HEK293 (cell line): ENCODE data around the gene LMTK2.

ENCODE experiments used
- CTCF ChIA-PET: fragments of 350-600 bp; formaldehyde crosslinking; extraction: SDS; loops from one replicate; lab custom pipeline; 2021; ENCODE audit warnings: antibody characterized with exemption; lab: Yijun Ruan, JAX
- POLR2A ChIA-PET: fragments of 300-600 bp; formaldehyde crosslinking; extraction: SDS; loops from one replicate; lab custom pipeline; 2020; ENCODE audit warnings: antibody characterized with exemption, inconsistent platforms; lab: Yijun Ruan, JAX
- H3K27ac ChIP-seq: fragments of 200-500 bp; sonication (Bioruptor generic); 2 replicates; pipeline ENCODE4 v1.5.1; 2014; ENCODE audit warnings: low read depth, low read length, control low read depth, inconsistent platforms; ENCODE audit errors: extremely low read depth
- H3K36me3 ChIP-seq, 2 experiments: fragments of 200-500 bp in 1 of 2; sonication (Bioruptor generic) in 1 of 2; 1 replicate in 1 of 2; 2 replicates in 1 of 2; pipeline ENCODE4 v1.5.1; 2014 to 2017; ENCODE audit warnings: inconsistent platforms in 2 of 2, low read length in 2 of 2; ENCODE audit not compliant: control insufficient read depth in 2 of 2, insufficient read depth in 1 of 2
- H3K4me1 ChIP-seq: fragments of 200-500 bp; sonication (Bioruptor generic); 2 replicates; pipeline ENCODE4 v1.5.1; 2014; ENCODE audit warnings: mild to moderate bottlenecking, low read length, inconsistent platforms; ENCODE audit not compliant: control insufficient read depth, insufficient read depth
- H3K4me3 ChIP-seq: 2 replicates; pipeline ENCODE4 v1.5.1; 2011; ENCODE audit warnings: low read depth, mild to moderate bottlenecking, control low read depth, low read length, moderate library complexity
- H3K9me3 ChIP-seq: fragments of 200-500 bp; sonication (Bioruptor generic); 2 replicates; pipeline ENCODE4 v1.5.1; 2014; ENCODE audit warnings: low read depth, low read length, inconsistent platforms; ENCODE audit not compliant: control insufficient read depth, insufficient read depth
- MEIS1 ChIP-seq: sonication (generic); formaldehyde crosslinking; IDR thresholded peaks from 2 replicates; pipeline ENCODE4 v1.8.1; 2022; ENCODE audit warnings: missing genetic modification reagents, mild to moderate bottlenecking, borderline replicate concordance
- SALL2 ChIP-seq: fragments of 450-650 bp; formaldehyde crosslinking; IDR thresholded peaks from 2 replicates; pipeline ENCODE4 v1.5.0; 2017; ENCODE audit warnings: missing biosample characterization, mild to moderate bottlenecking, missing genetic modification characterization, borderline replicate concordance
- TSHZ1 ChIP-seq: fragments of 450-650 bp; formaldehyde crosslinking; IDR thresholded peaks from 2 replicates; pipeline ENCODE4 v1.5.1; 2016; ENCODE audit warnings: missing biosample characterization, missing genetic modification characterization, borderline replicate concordance
- ZBTB17 ChIP-seq: fragments of 450-650 bp; formaldehyde crosslinking; IDR thresholded peaks from 2 replicates; pipeline ENCODE4 v1.5.1; 2016; ENCODE audit warnings: missing biosample characterization, missing genetic modification characterization
- ZBTB26 ChIP-seq: fragments of 450-650 bp; formaldehyde crosslinking; optimal IDR thresholded peaks from 2 replicates; pipeline ENCODE3; 2016; ENCODE audit warnings: missing biosample characterization, mild to moderate bottlenecking, missing genetic modification characterization
- ZIC2 ChIP-seq: fragments of 450-650 bp; formaldehyde crosslinking; IDR thresholded peaks from 2 replicates; pipeline ENCODE4 v1.5.1; 2016; ENCODE audit warnings: missing biosample characterization, missing genetic modification characterization
- ZNF132 ChIP-seq: fragments of 450-650 bp; formaldehyde crosslinking; IDR thresholded peaks from 2 replicates; pipeline ENCODE4 v1.5.1; 2017; ENCODE audit warnings: missing biosample characterization, missing genetic modification characterization, borderline replicate concordance
- ZNF140 ChIP-seq: fragments of 450-650 bp; formaldehyde crosslinking; IDR thresholded peaks from 2 replicates; pipeline ENCODE4 v1.5.1; 2016; ENCODE audit warnings: missing biosample characterization, missing genetic modification characterization
- ZNF18 ChIP-seq: fragments of 450-650 bp; formaldehyde crosslinking; IDR thresholded peaks from 2 replicates; pipeline ENCODE4 v1.5.1; 2016; ENCODE audit warnings: missing biosample characterization, missing genetic modification characterization
- ZNF19 ChIP-seq: fragments of 450-650 bp; formaldehyde crosslinking; IDR thresholded peaks from 2 replicates; pipeline ENCODE4; 2016; ENCODE audit warnings: missing biosample characterization, missing genetic modification characterization, low read depth
- ZNF266 ChIP-seq: fragments of 450-650 bp; formaldehyde crosslinking; IDR thresholded peaks from 2 replicates; pipeline ENCODE4 v1.5.1; 2016; ENCODE audit warnings: missing biosample characterization, missing genetic modification characterization, low read depth
- ZNF292 ChIP-seq: fragments of 450-650 bp; formaldehyde crosslinking; IDR thresholded peaks from 2 replicates; pipeline ENCODE4 v1.5.1; 2016; ENCODE audit warnings: low read depth, missing biosample characterization, missing genetic modification characterization, borderline replicate concordance
- ZNF423 ChIP-seq: fragments of 450-650 bp; formaldehyde crosslinking; IDR thresholded peaks from 2 replicates; pipeline ENCODE4 v1.5.1; 2016; ENCODE audit warnings: missing biosample characterization, missing genetic modification characterization
- ZNF48 ChIP-seq: fragments of 450-650 bp; formaldehyde crosslinking; IDR thresholded peaks from 2 replicates; pipeline ENCODE4 v1.5.1; 2016; ENCODE audit warnings: missing biosample characterization, missing genetic modification characterization
- ZNF549 ChIP-seq: fragments of 450-650 bp; IDR thresholded peaks from 2 replicates; pipeline ENCODE4 v1.5.1; 2018; ENCODE audit warnings: missing biosample characterization, missing genetic modification characterization, mild to moderate bottlenecking, inconsistent platforms, moderate library complexity
- ZNF645 ChIP-seq: fragments of 450-650 bp; formaldehyde crosslinking; IDR thresholded peaks from 2 replicates; pipeline ENCODE4; 2016; ENCODE audit warnings: missing biosample characterization, missing genetic modification characterization
- ZNF654 ChIP-seq: fragments of 450-650 bp; formaldehyde crosslinking; IDR thresholded peaks from 2 replicates; pipeline ENCODE4 v1.5.1; 2016; ENCODE audit warnings: low read depth, missing biosample characterization, missing genetic modification characterization
- ZNF692 ChIP-seq: fragments of 450-650 bp; formaldehyde crosslinking; IDR thresholded peaks from 2 replicates; pipeline ENCODE4 v1.5.1; 2016; ENCODE audit warnings: missing biosample characterization, missing genetic modification characterization
- ZNF707 ChIP-seq: fragments of 450-650 bp; formaldehyde crosslinking; IDR thresholded peaks from 2 replicates; pipeline ENCODE4 v1.5.1; 2016; ENCODE audit warnings: missing biosample characterization, missing genetic modification characterization
- ZSCAN30 ChIP-seq: fragments of 450-650 bp; IDR thresholded peaks from 2 replicates; pipeline ENCODE4 v1.5.1; 2018; ENCODE audit warnings: missing biosample characterization, mild to moderate bottlenecking, missing genetic modification characterization, moderate library complexity
- ZSCAN4 ChIP-seq: fragments of 450-650 bp; formaldehyde crosslinking; IDR thresholded peaks from 2 replicates; pipeline ENCODE4 v1.5.1; 2017; ENCODE audit warnings: missing biosample characterization, missing genetic modification characterization

Gene LMTK2

GRCh38 chr7:98225913-98226614, 119.4 kb downstream of the LMTK2 start (continued):
- TF ChIP-seq ZNF645 (tag by site-specific recombination) (no peak), SALL2 (tag by site-specific recombination) (no peak)

- CTCF ChIA-PET, result interaction anchor here (0.7 kb wide), 1 partner anchor 14 kb away, joined by 3 read pairs; no protein-coding TSS in a partner anchor
- Histone ChIP-seq H3K4me1 (no peaks in the 10 kb centered on the region), H3K27ac (no peak overlapping the region), H3K9me3 (no peaks in the 10 kb centered on the region)
- POLR2A ChIA-PET, result no interaction called here
- TF ChIP-seq ZNF48 (tag by site-specific recombination) (no peak), ZBTB26 (tag by site-specific recombination) (no peak), MEIS1 (CRISPR knock-in tag) (no peak), ZSCAN4 (tag by site-specific recombination) (no peak), ZNF266 (tag by site-specific recombination) (no peak), ZNF692 (tag by site-specific recombination) (no peak), ZNF140 (no peak), ZNF132 (tag by site-specific recombination) (no peak), ZSCAN30 (no peak), ZNF707 (tag by site-specific recombination) (no peak), ZNF654 (tag by site-specific recombination) (no peak), ZNF423 (tag by site-specific recombination) (no peak), ZNF549 (tag by site-specific recombination) (no peak), ZNF19 (tag by site-specific recombination) (no peak), ZNF18 (tag by site-specific recombination) (no peak), ZIC2 (no peak), ZNF292 (tag by site-specific recombination) (no peak), ZBTB17 (no peak), TSHZ1 (no peak)
- TF ChIP-seq, all 188 proteins: peak for 0
- H3K36me3 ChIP-seq, result peaks cover 3 to 4% of the 10 kb centered on the region in 2 experiments; a peak in 2 of 3 replicates
- no peak overlapping the region for H3K4me3 ChIP-seq
Measured at GRCh38 chr7:98227939-98228338, 121.3 kb downstream of the LMTK2 start.
